SU-DHL-6 (cell line): ENCODE data around the gene C8G.

Source experiments
- H2AFZ ChIP-seq: fragments of 200-600 bp; sonication (generic); 2 replicates; pipeline ENCODE4 v1.6.1; 2014; ENCODE audit warnings: low read depth, mild to moderate bottlenecking, moderate library complexity, mixed read lengths, antibody characterized with exemption, low read length; ENCODE audit not compliant: severe bottlenecking
- H3F3A ChIP-seq: fragments of 200-600 bp; shearing (Covaris generic); 2 replicates; pipeline ENCODE4 v1.6.0; 2016; ENCODE audit warnings: antibody characterized with exemption, mild to moderate bottlenecking; ENCODE audit not compliant: insufficient read depth
- H3K27ac ChIP-seq: fragments of 200-600 bp; sonication (generic); 2 replicates; pipeline ENCODE4 v1.5.1; 2016; ENCODE audit warnings: low read depth, mild to moderate bottlenecking, low read length, moderate library complexity, mixed read lengths
- H3K27me3 ChIP-seq: fragments of 200-600 bp; sonication (generic), shearing (Covaris generic); 2 replicates; pipeline ENCODE4 v1.6.0; 2014; ENCODE audit warnings: mild to moderate bottlenecking, low read length
- H3K36me3 ChIP-seq: fragments of 200-600 bp; sonication (generic); 2 replicates; pipeline ENCODE4 v1.6.1; 2014; ENCODE audit warnings: mild to moderate bottlenecking, low read length, mixed read lengths
- H3K4me2 ChIP-seq: fragments of 300-600, 200-600 bp; shearing (Covaris generic), sonication (generic); 2 replicates; pipeline ENCODE4 v1.6.0; 2014; ENCODE audit warnings: low read length, low read depth, mild to moderate bottlenecking; ENCODE audit not compliant: poor library complexity, severe bottlenecking
- H3K4me3 ChIP-seq: fragments of 200-600 bp; sonication (generic); 2 replicates; pipeline ENCODE4 v1.5.1; 2014; ENCODE audit warnings: antibody characterized with exemption, low read length, mild to moderate bottlenecking, mixed read lengths; ENCODE audit not compliant: insufficient read depth, poor library complexity, severe bottlenecking
- H3K79me2 ChIP-seq: fragments of 200-600 bp; sonication (generic); 2 replicates; pipeline ENCODE4 v1.6.1; 2014; ENCODE audit warnings: mild to moderate bottlenecking, low read length, moderate library complexity; ENCODE audit not compliant: insufficient read depth
- H3K9ac ChIP-seq: fragments of 200-600 bp; sonication (generic); 2 replicates; pipeline ENCODE4 v1.7.0; 2014; ENCODE audit warnings: mild to moderate bottlenecking, low read length
- H3K9me2 ChIP-seq: fragments of 200-600 bp; sonication (generic); replicated peaks from 2 replicates; pipeline ENCODE4 v1.6.1; 2014; ENCODE audit warnings: low read length; ENCODE audit not compliant: insufficient read depth
- H3K9me3 ChIP-seq: fragments of 200-600 bp; sonication (generic); 2 replicates; pipeline ENCODE4 v1.6.1; 2014; ENCODE audit warnings: low read length, mixed read lengths; ENCODE audit not compliant: insufficient read depth
- H4K20me1 ChIP-seq: fragments of 200-600 bp; sonication (generic); 2 replicates; pipeline ENCODE4 v1.6.1; 2014; ENCODE audit warnings: low read depth, mild to moderate bottlenecking, antibody characterized with exemption, low read length, moderate library complexity, mixed read lengths
- EZH2phosphoT487 ChIP-seq: fragments of 200-600 bp; sonication (generic), shearing (Covaris generic); conservative IDR thresholded peaks from 2 replicates; pipeline ENCODE4 v1.6.1; 2018; ENCODE audit warnings: mild to moderate bottlenecking, antibody characterized with exemption, low read length, moderate library complexity, mixed read lengths
- TF ChIP-seq, protein P1 (sequence below): fragments of 200-600 bp; sonication (generic); IDR thresholded peaks from one replicate; pipeline ENCODE4 v1.5.1; 2017; ENCODE audit warnings: antibody characterized with exemption, mild to moderate bottlenecking, low read length, moderate library complexity; ENCODE audit not compliant: insufficient read depth, poor library complexity, severe bottlenecking

Gene C8G

DNA sequence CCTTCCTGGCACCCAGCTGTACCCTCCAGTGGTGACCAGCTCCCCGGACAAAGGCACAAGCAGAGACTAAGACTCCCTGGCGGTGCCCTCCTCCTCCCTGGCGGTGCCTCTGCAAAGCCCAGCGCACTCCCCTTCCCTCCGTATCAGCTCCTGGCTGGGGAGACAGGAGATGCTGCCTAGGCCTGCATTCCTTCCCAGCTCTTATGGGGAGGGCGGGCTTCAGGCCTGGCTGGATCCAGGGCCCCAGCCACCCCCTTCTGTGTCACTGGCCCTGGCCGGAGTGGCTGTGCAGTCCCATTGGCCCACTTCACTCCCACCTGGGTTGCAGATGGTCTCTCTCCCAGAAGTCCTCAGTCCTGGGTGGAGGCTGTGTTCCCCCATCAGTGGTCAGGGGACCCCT is 13.4 kb downstream of the C8G start:
- no peaks in the 10 kb centered on the region for H3K36me3 ChIP-seq
- H3K9me2 ChIP-seq, result no peaks in the 10 kb centered on the region
- no peak overlapping the region for H3K27ac ChIP-seq
- no peak overlapping the region for H2AFZ ChIP-seq
- TF ChIP-seq EZH2phosphoT487, result no peak
- TF ChIP-seq, protein P1, sequence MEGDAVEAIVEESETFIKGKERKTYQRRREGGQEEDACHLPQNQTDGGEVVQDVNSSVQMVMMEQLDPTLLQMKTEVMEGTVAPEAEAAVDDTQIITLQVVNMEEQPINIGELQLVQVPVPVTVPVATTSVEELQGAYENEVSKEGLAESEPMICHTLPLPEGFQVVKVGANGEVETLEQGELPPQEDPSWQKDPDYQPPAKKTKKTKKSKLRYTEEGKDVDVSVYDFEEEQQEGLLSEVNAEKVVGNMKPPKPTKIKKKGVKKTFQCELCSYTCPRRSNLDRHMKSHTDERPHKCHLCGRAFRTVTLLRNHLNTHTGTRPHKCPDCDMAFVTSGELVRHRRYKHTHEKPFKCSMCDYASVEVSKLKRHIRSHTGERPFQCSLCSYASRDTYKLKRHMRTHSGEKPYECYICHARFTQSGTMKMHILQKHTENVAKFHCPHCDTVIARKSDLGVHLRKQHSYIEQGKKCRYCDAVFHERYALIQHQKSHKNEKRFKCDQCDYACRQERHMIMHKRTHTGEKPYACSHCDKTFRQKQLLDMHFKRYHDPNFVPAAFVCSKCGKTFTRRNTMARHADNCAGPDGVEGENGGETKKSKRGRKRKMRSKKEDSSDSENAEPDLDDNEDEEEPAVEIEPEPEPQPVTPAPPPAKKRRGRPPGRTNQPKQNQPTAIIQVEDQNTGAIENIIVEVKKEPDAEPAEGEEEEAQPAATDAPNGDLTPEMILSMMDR, result no peak
- H3K4me2 ChIP-seq, result no peak overlapping the region
- H3F3A ChIP-seq, result no peaks in the 10 kb centered on the region
- no peak overlapping the region for H3K4me3 ChIP-seq
- H4K20me1 ChIP-seq, result no peaks in the 10 kb centered on the region
- no peaks in the 10 kb centered on the region for H3K79me2 ChIP-seq
- no peaks in the 10 kb centered on the region for H3K27me3 ChIP-seq
- no peaks in the 10 kb centered on the region for H3K9me3 ChIP-seq
- H3K9ac ChIP-seq, result no peak overlapping the region

DNA sequence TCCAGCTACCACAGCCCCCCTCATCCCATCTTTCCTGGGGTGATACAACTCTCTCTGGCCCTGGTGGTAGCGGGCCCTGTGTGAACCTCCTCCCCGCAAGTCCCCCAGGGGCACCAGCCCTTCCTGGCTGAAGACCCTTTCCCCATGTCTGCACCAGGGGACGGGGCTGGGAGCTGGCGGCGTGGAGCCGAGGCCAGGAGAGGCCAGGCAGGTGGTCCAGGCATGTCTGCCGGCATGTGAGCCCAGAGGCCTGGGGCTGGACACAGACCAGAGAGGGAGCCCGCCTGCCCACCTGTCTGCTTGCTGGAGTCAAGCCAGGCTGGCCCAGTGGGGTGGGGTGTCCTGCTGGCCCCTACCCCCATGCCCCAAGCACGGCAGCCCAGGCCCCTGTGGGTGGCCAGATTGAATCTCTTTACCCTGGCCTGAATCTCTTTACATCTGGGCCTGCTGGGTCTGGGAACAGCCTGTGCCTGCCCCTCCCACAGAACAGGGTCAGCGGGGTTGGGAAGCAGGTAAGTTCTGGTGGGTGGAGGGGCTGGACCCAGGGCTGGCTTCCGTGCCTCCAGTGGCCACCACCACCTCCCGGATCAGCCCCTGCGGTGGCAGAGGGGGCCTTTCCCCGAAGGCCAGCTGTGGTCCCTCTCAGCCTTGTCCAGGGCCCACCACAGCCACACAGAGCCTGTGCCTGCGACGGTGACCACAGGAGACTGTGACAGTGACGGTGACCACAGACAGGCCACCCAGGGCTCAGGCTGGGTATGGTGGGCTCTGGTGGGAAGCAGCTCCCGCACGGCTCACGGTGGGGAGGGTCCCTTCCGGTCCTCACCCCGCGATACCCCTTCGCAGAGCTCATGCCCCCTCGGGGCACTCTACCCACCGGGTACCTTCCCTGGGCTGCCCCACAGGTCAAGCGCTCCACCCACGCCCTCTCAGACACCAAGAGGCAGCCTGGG is 14.1 kb downstream of the C8G start:
- Histone ChIP-seq H3K4me2 (no peak overlapping the region), H3K79me2 (no peaks in the 10 kb centered on the region), H3K9me2 (no peaks in the 10 kb centered on the region), H3K27ac (no peak overlapping the region), H2AFZ (no peak overlapping the region), H4K20me1 (no peaks in the 10 kb centered on the region), H3K4me3 (no peak overlapping the region), H3K27me3 (no peaks in the 10 kb centered on the region), H3K36me3 (no peaks in the 10 kb centered on the region), H3K9ac (no peak overlapping the region), H3K9me3 (no peaks in the 10 kb centered on the region), H3F3A (no peaks in the 10 kb centered on the region)
- TF ChIP-seq EZH2phosphoT487, result no peak
- TF ChIP-seq, protein P1, result no peak

DNA sequence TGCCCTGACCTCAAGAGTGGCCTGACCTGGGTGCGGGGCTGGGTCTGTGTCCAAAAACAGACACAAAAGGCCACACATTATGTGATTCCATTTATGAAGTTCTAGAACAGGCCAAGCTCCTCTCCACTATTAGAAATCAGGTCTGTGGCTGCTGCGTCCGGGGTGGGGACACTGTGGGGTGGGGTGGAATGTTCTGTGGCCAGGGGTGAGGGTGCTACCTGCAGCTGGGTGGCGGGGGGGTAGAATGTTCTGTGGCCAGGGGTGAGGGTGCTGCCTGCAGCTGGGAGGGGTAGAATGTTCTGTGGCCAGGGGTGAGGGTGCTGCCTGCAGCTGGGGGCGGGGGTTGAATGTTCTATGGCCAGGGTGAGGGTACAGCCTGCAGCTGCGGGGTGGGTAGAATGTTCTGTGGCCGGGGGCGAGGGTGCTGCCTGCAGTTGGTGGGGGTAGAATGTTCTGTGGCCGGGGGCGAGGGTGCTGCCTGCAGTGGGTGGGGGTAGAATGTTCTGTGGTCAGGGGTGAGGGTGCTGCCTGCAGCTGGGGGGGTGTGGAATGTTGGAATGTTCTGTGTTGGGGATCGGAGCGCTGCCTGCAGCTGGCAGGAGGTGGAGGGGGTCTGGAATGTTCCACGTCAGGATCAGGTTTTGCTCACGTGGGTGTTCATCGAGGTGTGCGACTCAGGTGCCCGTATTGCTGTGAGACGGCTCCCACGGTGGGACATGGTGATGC is 15.3 kb downstream of the C8G start:
- H3K79me2 ChIP-seq, result no peaks in the 10 kb centered on the region
- no peaks in the 10 kb centered on the region for H4K20me1 ChIP-seq
- H3K9me2 ChIP-seq, result no peaks in the 10 kb centered on the region
- H3K27me3 ChIP-seq, result no peaks in the 10 kb centered on the region
- H3K4me3 ChIP-seq, result no peak overlapping the region
- no peaks in the 10 kb centered on the region for H3K36me3 ChIP-seq
- TF ChIP-seq, protein P1, result no peak
- no peak for TF ChIP-seq EZH2phosphoT487
- no peak overlapping the region for H3K9ac ChIP-seq
- H3F3A ChIP-seq, result no peaks in the 10 kb centered on the region
- no peak overlapping the region for H2AFZ ChIP-seq
- no peak overlapping the region for H3K4me2 ChIP-seq
- H3K9me3 ChIP-seq, result no peaks in the 10 kb centered on the region
- no peak overlapping the region for H3K27ac ChIP-seq
